Spleen (tissue), 11 donors: ENCODE data around the gene MXRA8. TPM values are rescaled to one million over a fixed set of nuclear protein-coding genes. Genes with fewer than 3 reads are reported as not detected.
"Not testable (repeated sequence)": the region's sequence is repeated elsewhere in the genome, so short reads cannot be mapped to it uniquely, and the experiment has no call there.

Experiments used
- DNase-seq: peaks from one replicate; pipeline ENCODE4 v3.0.0-alpha.2; 2020
- H3K27ac ChIP-seq, 8 donors: fragments of 200-600 bp; sonication (generic) in 7 of 8; 1 replicate in 4 of 8; 2 replicates in 4 of 8; pipeline versions ENCODE4 v1.5.0 to v1.8.0; 2016 to 2021; ENCODE audit warnings: inconsistent platforms in 4 of 8, mild to moderate bottlenecking in 4 of 8, moderate library complexity in 1 of 8
- H3K27me3 ChIP-seq, 7 donors: fragments of 200-600 bp; sonication (generic) in 6 of 7; replicated peaks in 1 of 7; 1 replicate in 4 of 7; 2 replicates in 3 of 7; pipeline versions ENCODE4 v1.5.0 to v1.8.0; 2016 to 2021; ENCODE audit warnings: inconsistent platforms in 3 of 7, mild to moderate bottlenecking in 1 of 7
- H3K36me3 ChIP-seq, 6 donors: fragments of 200-600 bp; sonication (generic) in 5 of 6; 1 replicate in 4 of 6; 2 replicates in 2 of 6; pipeline versions ENCODE4 v1.5.0 to v1.8.0; 2016 to 2021; ENCODE audit warnings: inconsistent platforms in 2 of 6
- H3K4me1 ChIP-seq, 6 donors: fragments of 200-600 bp; sonication (generic) in 5 of 6; 1 replicate in 3 of 6; 2 replicates in 3 of 6; pipeline versions ENCODE4 v1.5.0 to v1.8.0; 2016 to 2021; ENCODE audit warnings: inconsistent platforms in 3 of 6
- H3K4me3 ChIP-seq, 8 donors: fragments of 200-600 bp; sonication (generic) in 7 of 8; 1 replicate in 4 of 8; 2 replicates in 4 of 8; pipeline versions ENCODE4 v1.5.0 to v1.8.0; 2016 to 2021; ENCODE audit warnings: inconsistent platforms in 4 of 8, mild to moderate bottlenecking in 4 of 8, moderate library complexity in 2 of 8
- H3K9me3 ChIP-seq, 8 donors: fragments of 200-600 bp; sonication (generic) in 7 of 8; 1 replicate in 4 of 8; 2 replicates in 4 of 8; pipeline versions ENCODE4 v1.5.0 to v1.8.0; 2016 to 2021; ENCODE audit warnings: inconsistent platforms in 4 of 8
- CTCF ChIP-seq, 11 experiments: fragments of 200-600 bp in 7 of 11; fragments of 450-650 bp in 4 of 11; sonication (generic) in 4 of 11; IDR thresholded peaks in 8 of 11; conservative IDR thresholded peaks in 3 of 11; 1 replicate in 7 of 11; 2 replicates in 4 of 11; pipeline versions ENCODE4 v1.4.0 to v1.8.0; 2016 to 2021; ENCODE audit warnings: antibody characterized with exemption in 11 of 11, inconsistent platforms in 4 of 11, mild to moderate bottlenecking in 1 of 11
- POLR2A ChIP-seq, 3 donors: fragments of 450-650 bp; IDR thresholded peaks; one replicate each; pipeline ENCODE4 v1.5.1; 2017; ENCODE audit warnings: antibody characterized with exemption in 3 of 3, mild to moderate bottlenecking in 1 of 3
- POLR2AphosphoS5 ChIP-seq, 3 donors: sonication (generic); formaldehyde crosslinking; IDR thresholded peaks; one replicate each; pipeline ENCODE4 v1.5.1; 2017; ENCODE audit warnings: antibody characterized with exemption in 3 of 3
- WGBS, 5 donors: extraction: QIAGEN DNeasy Blood & Tissue Kit in 3 of 5; methylation state at CpG; one replicate each; pipeline versions ENCODE4 v1.1.5 to v1.1.7; 2013 to 2018; 5-methylcytosine and 5-hydroxymethylcytosine counted together
- intact Hi-C: fragments of 100-400 bp; cut with DNase I; formaldehyde crosslinking; loops from one replicate; pipeline ENCODE4 v1.15.0; 2023; ENCODE audit warnings: low total_unique reads
- polyA plus RNA-seq, 3 donors: library from polyadenylated mRNA; stranded (reverse); fragments of 200-250 nt; gene quantifications; one replicate each; pipeline ENCODE4 v1.2.1, GENCODE V29; 2013
- total RNA-seq, 7 donors: library from RNA; depleted of rRNA in 3 of 7; stranded (reverse); fragments of >200 nt in 3 of 7; fragmentation: NEBNext Ultra II Directional in 4 of 7; extraction: Animal tissue kit (Norgen Biotek cat#: 25700) in 4 of 7; gene quantifications; one replicate each; pipeline versions ENCODE4 v1.1.0 to v1.2.1, GENCODE V29; 2016 to 2021
- donor health status: healthy with polysubstance abuse.
- donor health status: DM: no; HTN: no; CAD: no; lungs with moderate emphysema.
- donor health status: DM: no; HTN: no; CAD: no.
- donor health status: Bipolar disorder and iron deficiency.
- donor health status: healthy.
- donor health status: DM: no; HTN: no; CAD: no.
- donor health status: DM: yes; HTN: yes; CAD: no.

Gene MXRA8
- total and polyA plus RNA-seq, 10 donors, result 25.9 to 71.7 (median 47.1) TPM

GRCh38 chr1:1318131-1318652 lies 40.2 kb downstream of the MXRA8 start:
- DNase-seq, result no peak
- H3K9me3 ChIP-seq, result no peaks in the 10 kb centered on the region
- no peak overlapping the region for H3K4me3 ChIP-seq
- H3K4me1 ChIP-seq, result peaks cover 2 to 49% (median 26%) of the 10 kb centered on the region in 6 donors
- H3K36me3 ChIP-seq, result peaks cover 0 to 93% (median 55%) of the 10 kb centered on the region in 6 donors
- H3K27ac ChIP-seq, result peak overlapping the region in 2 of 8 donors; percentile 13
- TF ChIP-seq CTCF (IDR thresholded peaks at IDR 0.05 in 8 of 11, conservative IDR thresholded peaks at IDR 0.05 in 3 of 11) (no peak), POLR2AphosphoS5 (IDR thresholded peaks at IDR 0.05) (no peak), POLR2A (IDR thresholded peaks at IDR 0.05) (no peak)
- H3K27me3 ChIP-seq, result no peaks in the 10 kb centered on the region
- intact Hi-C loops, result no loop called here
- WGBS, 5 donors, result 75 to 93% (median 89%) methylated on average over 9 of the region's 9 CpGs

- DNase-seq, result no peak
- H3K4me1 ChIP-seq, result peaks cover 0 to 42% (median 19%) of the 10 kb centered on the region in 6 donors
- no peaks in the 10 kb centered on the region for H3K9me3 ChIP-seq
- WGBS, 5 donors, result 87 to 92% (median 90%) methylated on average over 6 of the region's 6 CpGs
- no peak for TF ChIP-seq POLR2AphosphoS5 (IDR thresholded peaks at IDR 0.05)
- no peak for TF ChIP-seq CTCF (IDR thresholded peaks at IDR 0.05 in 8 of 11, conservative IDR thresholded peaks at IDR 0.05 in 3 of 11)
- TF ChIP-seq POLR2A (IDR thresholded peaks at IDR 0.05), result no peak
- H3K27ac ChIP-seq, result no peak overlapping the region
- intact Hi-C loops, result no loop called here
- no peaks in the 10 kb centered on the region for H3K27me3 ChIP-seq
- no peak overlapping the region for H3K4me3 ChIP-seq
- peaks cover 0 to 95% (median 63%) of the 10 kb centered on the region in 6 donors for H3K36me3 ChIP-seq
Observed at GRCh38 chr1:1317420-1317819, 40.9 kb downstream of the MXRA8 start.

- H3K9me3 ChIP-seq, H3K27me3 ChIP-seq, DNase-seq, H3K27ac ChIP-seq, intact Hi-C loops, H3K4me3 ChIP-seq: not testable (repeated sequence)
- WGBS, 5 donors, result 91 to 94% (median 92%) methylated on average over 8 of the region's 8 CpGs
- Histone ChIP-seq H3K4me1 (peaks cover 0 to 30% (median 8%) of the 10 kb centered on the region in 6 donors), H3K36me3 (peaks cover 0 to 97% (median 75%) of the 10 kb centered on the region in 6 donors)
Observed at GRCh38 chr1:1316199-1316598, 42.2 kb downstream of the MXRA8 start.

DNA sequence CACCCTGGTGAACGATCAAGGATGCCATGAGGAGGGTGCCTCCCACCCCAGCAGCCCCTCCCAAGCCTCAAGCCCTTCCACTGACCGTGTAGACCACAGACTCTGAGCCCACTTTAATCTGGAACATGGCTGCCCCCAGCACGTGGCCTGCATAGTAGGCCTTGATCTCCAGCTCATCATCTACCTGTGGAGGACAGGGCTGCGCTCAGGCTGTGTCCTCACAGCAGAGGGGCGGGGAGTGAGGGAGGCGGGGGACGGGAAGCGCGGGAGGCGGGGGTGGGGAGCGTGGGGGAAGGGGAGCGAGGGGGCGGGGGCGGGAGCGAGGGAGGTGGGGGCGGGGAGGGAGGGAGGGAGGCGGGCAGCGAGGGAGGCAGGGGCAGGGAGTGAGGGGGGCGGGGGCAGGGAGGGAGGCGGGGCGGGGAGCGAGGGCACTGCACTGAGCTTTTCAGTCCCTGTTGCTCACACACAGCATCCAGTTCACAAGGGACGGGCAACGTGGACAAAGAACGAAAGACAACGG lies 42.9 kb downstream of the MXRA8 start:
- WGBS, 5 donors, result 70 to 86% (median 82%) methylated on average over 15 to 26 of the region's 26 CpGs
- H3K4me3 ChIP-seq, result no peak overlapping the region
- intact Hi-C loops, result no loop called here
- DNase-seq, result no peak
- peaks cover 0 to 29% (median 2%) of the 10 kb centered on the region in 6 donors for H3K4me1 ChIP-seq
- H3K36me3 ChIP-seq, result peaks cover 0 to 97% (median 79%) of the 10 kb centered on the region in 6 donors
- TF ChIP-seq POLR2A (IDR thresholded peaks at IDR 0.05) (no peak), CTCF (IDR thresholded peaks at IDR 0.05 in 8 of 11, conservative IDR thresholded peaks at IDR 0.05 in 3 of 11) (no peak), POLR2AphosphoS5 (IDR thresholded peaks at IDR 0.05) (no peak)
- no peaks in the 10 kb centered on the region for H3K27me3 ChIP-seq
- peak overlapping the region in 1 of 8 donors; percentile 21 for H3K27ac ChIP-seq
- no peaks in the 10 kb centered on the region for H3K9me3 ChIP-seq
